GM21529 (cell line): ENCODE results near the gene CDC14B.
"Not testable (repeated sequence)": the region's sequence is repeated elsewhere in the genome, so short reads cannot be mapped to it uniquely, and the experiment has no call there.

ENCODE experiments used
- ATAC-seq: cut with Tn5 transposase; IDR thresholded peaks from one replicate; pipeline ENCODE4 v1.9.1; 2021; ENCODE audit not compliant: unreplicated experiment

The CDC14B gene

GRCh38 chr9:96503374-96503748, 116.3 kb downstream of the CDC14B start:
- ATAC-seq = not testable (repeated sequence)

DNA sequence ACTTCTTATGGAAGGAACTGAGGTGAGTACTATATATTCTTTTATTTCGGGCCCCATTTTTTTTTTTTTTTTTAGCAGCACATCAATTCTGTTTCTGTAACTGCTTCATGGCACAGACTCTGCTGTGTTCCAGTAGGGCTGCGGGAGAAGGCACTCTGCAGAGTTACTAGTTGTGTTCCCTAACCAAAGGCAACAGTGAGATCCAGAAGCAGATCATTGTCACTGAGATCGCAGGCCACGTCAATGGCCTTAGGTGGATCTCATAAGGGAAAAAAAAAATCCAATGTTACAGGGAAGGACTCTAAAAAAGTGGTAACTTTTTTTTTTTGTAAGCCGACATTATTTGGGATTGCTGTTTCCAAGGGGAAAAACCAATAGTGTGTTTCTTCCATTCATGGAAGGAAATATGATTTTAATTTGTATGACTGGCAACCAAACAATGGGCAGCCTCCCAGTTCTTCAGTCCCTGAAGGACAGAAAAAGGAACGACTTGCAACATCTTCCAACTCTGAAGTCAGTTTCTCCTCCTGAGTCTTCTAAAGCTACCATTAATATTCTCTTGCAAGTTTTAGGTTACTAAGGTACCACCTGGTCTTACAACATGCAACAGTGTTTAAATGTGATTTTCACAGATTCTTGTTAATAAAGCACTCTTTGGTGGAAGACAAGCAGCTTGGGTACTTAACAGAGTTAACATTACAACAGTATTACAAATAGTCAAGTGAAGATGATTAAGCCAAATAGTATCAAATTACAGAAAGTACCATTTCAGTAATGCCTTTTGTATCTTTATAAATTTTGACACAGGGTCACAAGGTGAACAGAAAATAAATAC, 116.9 kb downstream of the CDC14B start:
- no peak for ATAC-seq

- no peak for ATAC-seq
Measured at GRCh38 chr9:96501633-96502538, 117.8 kb downstream of the CDC14B start.

GRCh38 chr9:96500696-96501632, 118.7 kb downstream of the CDC14B start:
- ATAC-seq = no peak

DNA sequence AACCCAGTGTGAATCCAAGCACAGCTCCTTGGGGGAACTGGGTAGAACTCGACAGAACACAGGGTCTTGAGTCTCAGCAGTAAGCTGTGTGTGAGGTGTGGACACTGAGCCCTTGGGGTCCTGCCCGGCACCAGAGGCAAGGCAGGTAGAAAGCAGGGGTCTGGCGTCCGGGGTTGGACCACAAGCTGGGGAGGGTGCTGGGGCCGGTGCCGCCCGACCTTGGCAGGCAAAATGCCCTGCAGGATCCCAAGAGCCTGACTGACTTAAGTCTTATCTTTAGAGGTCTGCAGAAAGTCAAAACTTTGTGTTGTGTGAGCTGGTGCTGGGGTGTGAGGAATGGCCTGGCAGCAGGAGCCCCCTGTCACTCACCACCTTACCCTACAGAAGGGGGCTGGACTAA, 120.4 kb downstream of the CDC14B start:
- ATAC-seq = no peak

- no peak for ATAC-seq
Measured at GRCh38 chr9:96498796-96499195, 120.8 kb downstream of the CDC14B start.

DNA sequence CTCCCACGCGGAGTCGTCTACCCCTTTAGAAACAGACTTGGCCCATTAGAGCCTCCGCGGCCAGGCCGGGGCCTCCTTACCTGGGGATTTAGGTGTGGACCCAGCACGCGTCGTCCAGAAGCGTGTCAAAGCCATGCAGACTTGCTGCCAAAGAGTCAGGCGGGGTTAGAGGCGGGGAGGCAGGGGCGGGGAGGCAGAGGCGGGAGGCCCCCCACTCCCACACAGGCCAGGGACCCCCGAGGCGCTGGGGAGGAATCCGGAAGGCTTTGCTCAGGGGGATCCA, 122.6 kb downstream of the CDC14B start:
- no peak for ATAC-seq

GRCh38 chr9:96496368-96497116, 123.1 kb downstream of the CDC14B start:
- no peak for ATAC-seq

GRCh38 chr9:96495341-96495740, 124.3 kb downstream of the CDC14B start:
- ATAC-seq = no peak

DNA sequence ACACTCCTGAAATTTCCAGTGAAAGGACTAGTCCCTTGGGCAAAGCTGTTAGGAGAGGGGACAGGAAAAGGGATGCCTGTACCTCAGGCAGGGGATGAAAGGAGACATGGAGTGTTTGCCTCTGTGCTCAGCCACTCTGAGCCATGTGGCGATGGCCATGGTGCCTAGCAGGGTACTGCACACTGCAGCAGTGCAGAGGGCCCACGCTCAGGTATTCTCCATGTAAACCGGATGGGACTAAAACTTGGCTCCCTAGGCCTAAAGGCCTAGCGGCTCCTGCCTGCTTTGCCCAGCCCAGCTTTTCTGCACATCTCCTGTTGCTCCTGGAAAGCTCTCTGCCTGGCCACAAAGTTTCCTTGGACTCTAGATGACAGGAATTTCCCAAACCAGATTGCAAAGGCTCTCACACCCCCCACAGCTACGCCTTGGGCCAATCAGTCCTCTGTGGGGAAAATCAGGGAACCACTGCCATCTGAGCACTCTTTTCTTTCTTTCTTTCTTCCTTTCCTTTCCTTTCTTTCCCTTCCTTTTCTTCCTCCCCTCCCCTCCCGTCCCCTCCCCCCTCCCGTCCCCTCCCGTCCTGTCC, 125.3 kb downstream of the CDC14B start:
- ATAC-seq = no peak

DNA sequence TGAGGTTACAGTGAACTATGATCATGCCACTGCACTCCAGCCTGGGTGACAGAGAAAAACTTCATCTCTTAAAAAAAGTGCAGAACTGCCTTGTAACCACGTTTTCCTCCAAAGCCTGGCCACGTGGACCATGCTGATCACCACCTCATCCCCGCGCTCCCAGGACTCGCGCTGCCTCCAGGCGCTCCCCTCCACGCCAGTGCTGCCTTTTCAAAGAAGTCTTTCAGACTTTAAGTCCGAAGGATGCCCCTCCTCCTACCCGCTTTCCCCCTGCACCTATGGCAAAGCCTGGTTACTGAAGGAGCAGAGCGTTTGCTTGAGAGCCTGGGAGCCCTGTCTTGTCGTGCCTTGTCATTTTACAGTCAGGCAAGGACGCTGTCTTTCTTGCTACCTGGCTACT, 125.9 kb downstream of the CDC14B start:
- ATAC-seq = no peak

GRCh38 chr9:96492993-96493531, 126.6 kb downstream of the CDC14B start:
- no peak for ATAC-seq

DNA sequence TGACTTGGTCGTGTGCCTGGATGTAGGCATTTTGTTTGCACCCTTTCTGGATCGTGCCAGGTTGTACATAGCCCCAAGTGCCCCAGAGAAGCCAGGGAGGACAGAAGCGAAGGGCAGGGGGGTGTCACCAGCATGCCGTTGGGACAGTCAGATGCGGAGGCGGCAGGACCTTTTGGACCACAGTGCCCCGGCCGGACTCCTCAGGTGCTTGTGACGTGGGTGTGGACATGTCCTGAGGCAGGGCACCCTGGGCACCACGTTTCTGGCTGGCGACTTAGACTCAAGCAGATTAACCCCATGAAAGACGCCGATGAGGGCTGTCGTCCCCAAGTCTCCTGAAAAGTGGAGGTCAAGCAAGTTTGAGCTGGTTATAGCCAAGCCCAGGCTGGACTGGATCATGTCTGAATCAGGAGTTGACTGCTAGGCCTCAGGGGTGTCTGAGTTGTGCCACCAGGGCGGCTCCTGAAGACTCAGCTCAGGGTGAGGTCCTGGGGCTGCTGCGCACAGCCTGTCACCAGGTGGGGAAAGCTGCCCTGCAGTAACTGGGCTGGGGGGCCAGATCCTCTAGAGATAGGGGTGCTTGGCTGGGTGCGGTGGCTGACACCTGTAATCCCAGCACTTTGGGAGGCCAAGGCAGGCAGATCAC, 127.6 kb downstream of the CDC14B start:
- no peak for ATAC-seq

DNA sequence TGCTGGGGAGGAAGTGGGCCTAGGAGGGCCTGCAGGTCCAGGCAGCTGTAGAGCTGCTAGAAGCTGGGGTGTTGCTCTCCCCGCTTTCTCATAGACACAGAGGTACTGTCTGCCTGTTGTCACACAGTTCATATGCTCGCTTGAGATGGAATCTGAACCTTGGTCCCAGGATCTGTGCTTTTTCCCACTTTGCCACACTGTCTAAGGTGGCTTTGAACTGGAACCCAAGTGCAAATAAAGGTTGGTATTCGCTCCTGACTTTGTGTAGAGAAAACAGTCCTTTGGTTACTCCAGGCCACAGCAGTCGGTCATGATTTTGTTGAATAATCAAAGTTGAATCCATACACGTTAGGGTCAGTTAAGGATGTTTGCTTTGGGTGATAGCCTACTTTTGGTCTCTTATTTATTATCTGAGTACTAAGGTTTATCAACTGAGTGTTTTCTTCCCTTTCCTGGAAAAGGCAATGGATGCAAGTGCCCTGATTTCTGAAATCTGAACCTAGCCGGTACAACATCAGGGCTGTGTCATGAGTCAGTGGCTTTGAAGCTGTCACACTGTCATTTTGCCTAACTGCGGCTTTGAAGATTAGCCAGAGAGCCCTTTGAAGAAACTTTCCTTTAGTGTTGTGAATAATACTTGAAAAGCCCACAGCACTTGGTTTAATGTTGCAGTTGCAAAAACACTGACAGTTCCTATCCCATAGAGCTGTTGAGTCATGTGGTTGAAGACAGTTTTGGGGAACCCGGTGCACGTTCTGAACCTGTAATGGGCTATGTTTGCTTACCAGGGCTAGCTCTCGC, 128.4 kb downstream of the CDC14B start:
- ATAC-seq = no peak

DNA sequence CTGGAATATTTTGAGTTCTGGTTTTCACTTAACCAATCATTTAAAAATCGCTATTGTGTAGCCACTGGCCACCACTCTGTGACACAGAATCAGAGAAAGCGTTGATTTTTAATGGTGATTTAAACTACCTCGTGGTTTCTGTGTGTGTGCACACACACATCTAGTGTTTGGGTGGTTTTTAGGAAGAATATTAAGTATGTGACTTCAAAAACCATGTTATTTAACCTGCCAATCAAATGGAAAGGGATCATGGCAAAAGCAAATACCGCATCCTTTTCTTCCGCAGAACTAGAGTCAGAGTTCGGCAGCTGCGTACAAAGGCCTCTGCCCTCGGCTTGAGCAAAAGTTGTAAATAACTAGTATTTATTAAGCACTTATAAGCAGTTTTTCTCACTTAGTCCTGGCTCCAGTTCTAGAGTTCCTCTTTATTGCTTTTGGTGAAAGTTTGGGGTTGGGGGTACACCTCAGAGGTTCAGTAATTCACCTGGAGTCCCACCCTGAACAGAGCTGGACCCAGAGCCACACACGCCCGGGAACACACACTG, 129.0 kb downstream of the CDC14B start:
- ATAC-seq = no peak

- no peak for ATAC-seq
Measured at GRCh38 chr9:96489482-96489979, 130.1 kb downstream of the CDC14B start.

DNA sequence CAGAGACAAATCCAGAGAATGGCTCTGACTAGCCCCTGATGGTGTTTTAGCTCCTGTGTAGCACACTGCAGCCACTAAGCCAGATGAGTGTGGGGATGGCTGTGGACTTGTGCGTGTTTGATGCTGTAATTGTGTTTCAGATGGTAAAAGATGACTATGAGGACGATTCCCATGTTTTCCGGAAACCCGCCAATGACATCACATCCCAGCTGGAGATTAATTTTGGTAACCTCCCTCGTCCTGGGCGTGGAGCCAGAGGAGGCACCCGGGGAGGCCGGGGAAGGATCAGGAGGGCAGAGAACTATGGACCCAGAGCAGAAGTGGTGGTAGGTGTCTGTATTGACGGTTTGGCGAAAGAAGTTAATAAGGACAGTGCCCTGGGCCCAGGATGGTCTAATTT, 131.7 kb downstream of the CDC14B start:
- no peak for ATAC-seq

DNA sequence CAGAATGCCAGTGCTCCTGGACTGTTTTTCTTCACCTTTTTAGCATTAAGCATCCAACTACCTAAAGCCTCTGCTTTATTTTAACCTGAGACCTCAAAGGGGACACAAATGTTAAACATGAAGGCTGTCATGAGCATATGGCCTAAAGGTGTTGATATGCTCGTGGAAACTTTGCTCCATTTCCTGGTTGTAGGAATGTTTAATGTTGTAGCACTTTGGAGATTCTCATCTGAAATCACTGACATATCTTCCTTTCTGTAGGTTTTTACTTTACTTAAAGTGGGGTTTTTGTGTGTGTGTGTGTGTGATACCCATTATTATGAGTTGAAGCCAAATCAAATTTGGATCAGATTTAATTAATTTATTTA, 132.6 kb downstream of the CDC14B start:
- no peak for ATAC-seq
